Measurements from ENCODE around the gene CCR5AS.

Gene CCR5AS

GRCh38 chr3:46454606-46455005 lies 47.7 kb upstream of the CCR5AS start (continued):
- no peak for TF ChIP-seq REST (IDR thresholded peaks at IDR 0.05; ENCODE audit: unreplicated experiment)
- TF ChIP-seq NANOG (IDR thresholded peaks at IDR 0.05; ENCODE audit: borderline replicate concordance) = no peak

- Histone ChIP-seq H3F3A (replicated peaks; ENCODE audit: low read depth) (no peaks in the 10 kb centered on the region), H3K9me2 (ENCODE audit: insufficient read depth) (no peaks in the 10 kb centered on the region), H3K27ac (ENCODE audit: low read depth) (no peak overlapping the region), H3K79me2 (replicated peaks; ENCODE audit: insufficient read depth) (no peaks in the 10 kb centered on the region), H3K36me3 (ENCODE audit: insufficient read depth) (no peaks in the 10 kb centered on the region), H3K4me2 (no peak overlapping the region), H3K4me1 (ENCODE audit: insufficient read depth) (no peaks in the 10 kb centered on the region), H3K27me3 (ENCODE audit: insufficient read depth) (no peaks in the 10 kb centered on the region), H4K20me1 (replicated peaks; ENCODE audit: insufficient read depth) (no peaks in the 10 kb centered on the region), H3K4me3 (no peak overlapping the region), H2AFZ (no peak overlapping the region)
- no peak overlapping the region for H3K4me3 Mint-ChIP-seq
- no peaks in the 10 kb centered on the region for H3K4me1 Mint-ChIP-seq
- H3K27ac Mint-ChIP-seq = no peak overlapping the region
- no peaks in the 10 kb centered on the region for H3K36me3 Mint-ChIP-seq (ENCODE audit: low read depth)
- DNase-seq (ENCODE audit: low spot score) (no peak), ATAC-seq (no peak)
- no peaks in the 10 kb centered on the region for H3K9me3 Mint-ChIP-seq
- TF ChIP-seq CREB1 (CRISPR knock-in tag; IDR thresholded peaks at IDR 0.05; ENCODE audit: low read depth) (no peak), ZNF462 (CRISPR knock-in tag; IDR thresholded peaks at IDR 0.05) (no peak), EZH2phosphoT487 (IDR thresholded peaks at IDR 0.05; ENCODE audit: unreplicated experiment) (no peak), STAT1 (IDR thresholded peaks at IDR 0.05; ENCODE audit: unreplicated experiment) (no peak), POLR2AphosphoS5 (IDR thresholded peaks at IDR 0.05; ENCODE audit: low read depth) (no peak), JUNB (IDR thresholded peaks at IDR 0.05; ENCODE audit: unreplicated experiment) (no peak)
- peaks cover 2% of the 10 kb centered on the region for H3K27me3 Mint-ChIP-seq (ENCODE audit: insufficient read depth, low read depth, poor library complexity)
Measured at GRCh38 chr3:46454209-46454595, 47.3 kb upstream of the CCR5AS start.

All from GM23338 (cell line).